BJ (cell line): Measurements from ENCODE around the gene ERG. TPM values are rescaled to one million over a fixed set of nuclear protein-coding genes. Genes with fewer than 3 reads are reported as not detected.

Source experiments
- CTCF ChIA-PET: fragments of 350-600 bp; formaldehyde crosslinking; extraction: SDS; loops from one replicate; lab custom pipeline; 2021; ENCODE audit warnings: antibody characterized with exemption, inconsistent platforms; lab: Yijun Ruan, JAX
- POLR2A ChIA-PET: fragments of 300-600 bp; sonication (Branson Sonifier 250); formaldehyde crosslinking; extraction: SDS; loops from one replicate; lab custom pipeline; 2021; ENCODE audit warnings: antibody characterized with exemption; lab: Charles Lee
- DNase-seq: peaks from one replicate; pipeline ENCODE4 v3.0.0-alpha.2; 2011; ENCODE audit warnings: low read depth
- H3K27me3 ChIP-seq: 2 replicates; pipeline ENCODE4 v1.6.0; 2011; ENCODE audit warnings: low read length; ENCODE audit not compliant: control insufficient read depth, insufficient read depth
- H3K36me3 ChIP-seq: 2 replicates; pipeline ENCODE4 v1.5.1; 2011; ENCODE audit warnings: low read length; ENCODE audit not compliant: control insufficient read depth, insufficient read depth
- H3K4me3 ChIP-seq: 2 replicates; pipeline ENCODE4 v1.5.1; 2011; ENCODE audit warnings: low read depth, mild to moderate bottlenecking, control low read depth, low read length
- polyA plus RNA-seq: library from polyadenylated mRNA; depleted of rRNA; stranded (reverse); fragments of >200 nt; gene quantifications from 2 replicates; pipeline ENCODE4 v1.2.3, GENCODE V29; 2011
- TF ChIP-seq, protein P1 (sequence below): IDR thresholded peaks from 2 replicates; pipeline ENCODE4 v1.5.1; 2011; ENCODE audit warnings: low read depth, mild to moderate bottlenecking, control low read depth, inconsistent platforms, low read length, moderate library complexity; ENCODE audit not compliant: insufficient read depth

ERG gene
- polyA plus RNA-seq, 1 experiment, result not detected

DNA sequence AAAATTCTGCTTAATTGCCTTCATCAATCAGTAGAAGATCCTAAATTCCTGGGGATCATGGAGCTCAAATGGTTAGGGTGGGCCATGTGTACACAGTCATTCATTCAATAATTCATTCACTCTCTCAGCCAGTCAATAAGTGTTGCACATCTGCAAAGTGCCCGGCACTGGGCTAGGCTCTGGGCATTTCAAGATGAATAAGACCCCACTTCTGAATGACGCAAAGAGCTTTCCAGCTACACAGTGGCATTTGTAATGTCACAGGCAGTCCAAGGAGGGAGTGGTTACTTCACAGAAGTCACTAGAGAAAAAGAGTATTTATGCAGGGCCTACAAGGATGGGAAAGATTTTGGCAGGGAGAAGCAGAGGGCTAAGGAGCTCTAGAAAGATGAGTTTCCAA lies 148.3 kb downstream of the ERG start:
- no peak overlapping the region for H3K4me3 ChIP-seq
- POLR2A ChIA-PET, result no interaction called here
- TF ChIP-seq, protein P1, sequence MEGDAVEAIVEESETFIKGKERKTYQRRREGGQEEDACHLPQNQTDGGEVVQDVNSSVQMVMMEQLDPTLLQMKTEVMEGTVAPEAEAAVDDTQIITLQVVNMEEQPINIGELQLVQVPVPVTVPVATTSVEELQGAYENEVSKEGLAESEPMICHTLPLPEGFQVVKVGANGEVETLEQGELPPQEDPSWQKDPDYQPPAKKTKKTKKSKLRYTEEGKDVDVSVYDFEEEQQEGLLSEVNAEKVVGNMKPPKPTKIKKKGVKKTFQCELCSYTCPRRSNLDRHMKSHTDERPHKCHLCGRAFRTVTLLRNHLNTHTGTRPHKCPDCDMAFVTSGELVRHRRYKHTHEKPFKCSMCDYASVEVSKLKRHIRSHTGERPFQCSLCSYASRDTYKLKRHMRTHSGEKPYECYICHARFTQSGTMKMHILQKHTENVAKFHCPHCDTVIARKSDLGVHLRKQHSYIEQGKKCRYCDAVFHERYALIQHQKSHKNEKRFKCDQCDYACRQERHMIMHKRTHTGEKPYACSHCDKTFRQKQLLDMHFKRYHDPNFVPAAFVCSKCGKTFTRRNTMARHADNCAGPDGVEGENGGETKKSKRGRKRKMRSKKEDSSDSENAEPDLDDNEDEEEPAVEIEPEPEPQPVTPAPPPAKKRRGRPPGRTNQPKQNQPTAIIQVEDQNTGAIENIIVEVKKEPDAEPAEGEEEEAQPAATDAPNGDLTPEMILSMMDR, result no peak

DNA sequence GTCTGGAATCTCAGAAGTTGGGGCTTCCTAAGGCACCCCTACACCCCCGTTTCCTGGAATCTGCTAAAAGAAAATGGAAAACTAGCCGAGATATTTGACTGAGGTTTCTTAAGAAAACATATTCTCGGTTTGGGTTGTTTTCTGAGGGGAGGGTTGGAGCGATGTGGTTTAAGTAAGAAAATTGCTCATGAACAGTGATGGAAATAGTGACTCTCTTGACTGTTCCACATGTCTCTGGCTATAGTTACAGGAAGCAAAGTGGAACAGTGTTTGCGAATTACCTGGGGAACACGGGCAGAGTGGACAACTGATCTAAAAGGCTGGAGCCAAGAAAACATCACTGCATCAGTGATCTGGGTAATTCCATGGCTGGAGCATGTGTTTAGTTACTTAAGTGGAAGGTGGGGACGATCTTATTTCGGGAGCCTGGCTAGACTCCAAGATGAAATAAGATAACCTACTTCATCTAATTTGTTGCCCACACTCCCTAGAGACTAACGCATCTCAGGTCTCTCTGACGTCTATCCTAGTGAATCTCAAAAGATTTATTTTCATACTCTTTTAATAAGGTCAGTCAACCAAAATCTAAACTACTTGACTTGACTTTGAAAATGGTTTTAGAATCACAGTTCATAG lies 149.0 kb downstream of the ERG start:
- POLR2A ChIA-PET, result no interaction called here
- no peaks in the 10 kb centered on the region for H3K36me3 ChIP-seq
- no peak for DNase-seq
- CTCF ChIA-PET, result interaction anchor here (9.1 to 9.2 kb wide), 2 partner anchors 132 to 185 kb away, joined by 245 to 263 read pairs; no protein-coding TSS in a partner anchor
- TF ChIP-seq, protein P1, result no peak
- no peaks in the 10 kb centered on the region for H3K27me3 ChIP-seq
- H3K4me3 ChIP-seq, result no peak overlapping the region

More for the DNA sequence above, 148.3 kb downstream of the ERG start:
- Histone ChIP-seq H3K36me3 (no peaks in the 10 kb centered on the region), H3K27me3 (no peaks in the 10 kb centered on the region)
- CTCF ChIA-PET, result interaction anchor here (1.3 to 9.2 kb wide), 4 partner anchors 17 to 186 kb away, joined by 3 to 263 read pairs (median 130); no protein-coding TSS in a partner anchor
- no peak for DNase-seq

DNA sequence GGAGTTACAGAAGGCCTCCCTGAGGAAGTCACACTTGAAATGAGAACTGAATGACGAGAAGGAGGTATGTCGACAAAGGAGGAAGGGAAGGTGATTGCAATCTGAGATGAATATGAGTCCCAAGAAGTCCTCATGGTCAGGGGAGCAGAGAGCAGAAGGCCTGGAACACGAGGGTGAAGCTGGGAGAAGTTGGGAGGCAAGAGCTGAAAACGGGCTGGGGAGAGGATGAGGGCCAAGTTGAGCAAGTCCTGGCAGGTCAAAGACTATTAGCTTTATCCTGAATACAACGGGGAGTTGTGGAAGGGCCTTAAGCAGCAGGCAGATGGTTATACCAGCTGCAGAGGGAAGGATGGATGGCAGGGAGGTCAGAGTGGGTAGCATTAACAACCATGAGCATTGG lies 152.0 kb downstream of the ERG start:
- ChIA-PET POLR2A (no interaction called here), CTCF (interaction anchor here (1.4 kb wide), 1 partner anchor 187 kb away, joined by 4 read pairs; no protein-coding TSS in a partner anchor)
- no peak for DNase-seq
- Histone ChIP-seq H3K4me3 (no peak overlapping the region), H3K36me3 (no peaks in the 10 kb centered on the region), H3K27me3 (no peaks in the 10 kb centered on the region)
- TF ChIP-seq, protein P1, result no peak

DNA sequence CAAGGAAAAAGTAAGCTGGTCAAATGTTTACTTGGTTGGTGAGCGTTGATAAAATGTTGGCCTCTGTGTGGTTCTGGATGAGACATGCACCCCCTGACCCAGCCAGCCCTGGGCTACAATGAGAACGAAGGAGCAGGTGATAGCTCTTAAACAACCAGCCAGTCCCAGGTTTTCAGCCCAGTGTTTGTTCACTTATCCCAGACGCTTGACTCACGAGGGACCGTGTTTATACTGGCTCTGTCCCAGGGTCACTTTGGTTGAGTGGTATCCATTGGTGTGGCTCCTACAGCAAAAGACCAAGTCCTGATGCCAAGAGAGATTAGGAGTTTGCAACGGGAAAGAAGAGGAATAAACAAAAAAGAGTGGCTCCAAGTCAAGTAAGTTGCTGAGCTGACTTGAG lies 154.6 kb downstream of the ERG start:
- ChIA-PET POLR2A (no interaction called here), CTCF (interaction anchor here (0.7 to 3.1 kb wide), 7 partner anchors 9 to 217 kb away, joined by 3 to 13 read pairs (median 4); no protein-coding TSS in a partner anchor)
- H3K27me3 ChIP-seq, result no peaks in the 10 kb centered on the region
- DNase-seq, result no peak
- no peak overlapping the region for H3K4me3 ChIP-seq
- TF ChIP-seq, protein P1, result no peak
- H3K36me3 ChIP-seq, result no peaks in the 10 kb centered on the region

DNA sequence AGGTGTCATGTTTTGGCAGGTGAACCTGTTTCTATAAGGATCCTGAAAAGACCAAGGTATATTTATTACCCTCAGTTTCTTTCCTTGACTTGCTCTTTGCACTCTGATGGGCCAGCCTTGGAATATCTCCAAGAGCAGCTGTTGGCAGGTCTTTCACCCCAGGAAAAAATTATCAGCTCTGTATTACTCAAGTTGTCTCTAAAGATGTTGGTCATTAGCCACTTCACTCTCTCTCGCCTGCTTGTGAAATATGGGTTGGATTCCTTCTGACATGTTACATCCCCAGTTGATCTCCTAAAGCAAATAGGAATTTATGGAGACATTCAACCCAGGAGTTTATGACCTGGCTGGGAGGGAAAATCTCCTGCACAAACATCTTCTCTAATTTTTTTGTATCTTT lies 155.5 kb downstream of the ERG start:
- TF ChIP-seq, protein P1, result no peak
- no peak for DNase-seq
- H3K36me3 ChIP-seq, result no peaks in the 10 kb centered on the region
- no peaks in the 10 kb centered on the region for H3K27me3 ChIP-seq
- CTCF ChIA-PET, result interaction anchor here (0.8 to 3.1 kb wide), 6 partner anchors 9 to 123 kb away, joined by 3 to 13 read pairs (median 5); no protein-coding TSS in a partner anchor
- no peak overlapping the region for H3K4me3 ChIP-seq
- POLR2A ChIA-PET, result no interaction called here
